PC-9 (cell line): Measurements from ENCODE around the gene SEMA6C. TPM values are rescaled to one million over a fixed set of nuclear protein-coding genes. Genes with fewer than 3 reads are reported as not detected.

Experiments
- BruUV-seq: library from RNA; stranded (reverse); fragments of 400-500 nt; replicated peaks from 2 replicates; lab custom pipeline; 2021; lab: Mats Ljungman, UMichigan
- CTCF ChIA-PET: fragments of 300-600 bp; sonication (Branson Sonifier 250); formaldehyde crosslinking; loops from one replicate; lab custom pipeline; 2022; ENCODE audit warnings: antibody characterized with exemption; lab: Charles Lee
- POLR2A ChIA-PET: fragments of 300-600 bp; sonication (Branson Sonifier 250); formaldehyde crosslinking; loops from one replicate; lab custom pipeline; 2022; ENCODE audit warnings: antibody characterized with exemption; ENCODE audit not compliant: unreplicated experiment; lab: Charles Lee
- DNase-seq, 2 experiments: peaks; one replicate each; pipeline versions ENCODE4 v3.0.0 to v3.0.0-alpha.2; 2015 to 2022; ENCODE audit warnings: mixed read lengths in 1 of 2
- H2AFZ ChIP-seq: fragments of 200-600 bp; sonication (generic); 2 replicates; pipeline ENCODE4 v1.8.1; 2017; ENCODE audit warnings: antibody characterized with exemption
- H3F3A ChIP-seq: fragments of 200-600 bp; sonication (generic); 2 replicates; pipeline ENCODE4 v1.8.1; 2017; ENCODE audit warnings: antibody characterized with exemption, mild to moderate bottlenecking, low read depth; ENCODE audit not compliant: insufficient read depth
- H3K27ac ChIP-seq: fragments of 200-600 bp; sonication (generic); 2 replicates; pipeline ENCODE4 v1.6.1; 2016; ENCODE audit warnings: mixed run types
- H3K27me3 ChIP-seq: fragments of 200-600 bp; sonication (generic); 2 replicates; pipeline ENCODE4 v1.6.1; 2016; ENCODE audit warnings: low read depth, mixed run types; ENCODE audit not compliant: insufficient read depth
- H3K36me3 ChIP-seq: fragments of 200-600 bp; sonication (generic); 2 replicates; pipeline ENCODE4 v1.6.1; 2016; ENCODE audit warnings: low read depth, mixed run types
- H3K4me1 ChIP-seq: fragments of 200-600 bp; sonication (generic); replicated peaks from 2 replicates; pipeline ENCODE4 v1.6.1; 2016; ENCODE audit warnings: mixed run types; ENCODE audit not compliant: insufficient read depth
- H3K4me2 ChIP-seq: fragments of 200-600 bp; sonication (generic); 2 replicates; pipeline ENCODE4 v1.6.1; 2017; ENCODE audit warnings: mixed run types
- H3K4me3 ChIP-seq: fragments of 200-600 bp; sonication (generic); 2 replicates; pipeline ENCODE4 v1.6.1; 2016; ENCODE audit warnings: mixed run types
- H3K79me2 ChIP-seq: fragments of 200-600 bp; sonication (generic); 2 replicates; pipeline ENCODE4 v1.6.1; 2017; ENCODE audit warnings: low read depth, mixed run types
- H3K9me2 ChIP-seq: fragments of 200-600 bp; sonication (generic); 2 replicates; pipeline ENCODE4 v1.8.1; 2017; ENCODE audit warnings: mild to moderate bottlenecking; ENCODE audit not compliant: insufficient read depth
- H3K9me3 ChIP-seq: fragments of 200-600 bp; sonication (generic); 2 replicates; pipeline ENCODE4 v1.8.1; 2016; ENCODE audit warnings: low read depth; ENCODE audit not compliant: insufficient read depth
- H4K20me1 ChIP-seq: fragments of 200-600 bp; sonication (generic); 2 replicates; pipeline ENCODE4 v1.8.1; 2017; ENCODE audit not compliant: insufficient read depth
- CTCF ChIP-seq: fragments of 200-600 bp; sonication (generic); conservative IDR thresholded peaks from 2 replicates; pipeline ENCODE4 v1.6.1; 2017; ENCODE audit warnings: mixed run types, antibody characterized with exemption, mild to moderate bottlenecking, moderate library complexity
- EZH2 ChIP-seq: fragments of 200-600 bp; sonication (generic); IDR thresholded peaks from 2 replicates; pipeline ENCODE4 v1.8.0; 2017; ENCODE audit warnings: antibody characterized with exemption, low read depth
- intact Hi-C: fragments of 100-400 bp; cut with micrococcal nuclease; formaldehyde crosslinking; loops from one replicate; pipeline ENCODE4 v1.10.0; 2022; ENCODE audit not compliant: unreplicated experiment
- total RNA-seq: library from RNA; stranded (reverse); gene quantifications from 2 replicates; pipeline ENCODE4 v1.2.3, GENCODE V29; 2021

The SEMA6C gene
- total RNA-seq, 1 experiment from 2014 or later = 5.6 TPM

GRCh38 chr1:151143986-151144385 lies 2.4 kb downstream of the SEMA6C start:
- no peaks in the 10 kb centered on the region for H3K36me3 ChIP-seq
- BruUV-seq = no TSS peak
- no peaks in the 10 kb centered on the region for H3K9me2 ChIP-seq
- no peak overlapping the region for H2AFZ ChIP-seq
- H3K4me2 ChIP-seq = no peak overlapping the region
- no peaks in the 10 kb centered on the region for H3K79me2 ChIP-seq
- no peak overlapping the region for H3K27ac ChIP-seq
- H3K9me3 ChIP-seq = no peaks in the 10 kb centered on the region
- H3F3A ChIP-seq = no peaks in the 10 kb centered on the region
- intact Hi-C loops = no loop called here
- H4K20me1 ChIP-seq = no peaks in the 10 kb centered on the region
- POLR2A ChIA-PET = interaction anchor here (0.6 kb wide), 1 partner anchor 97 kb away, joined by 4 read pairs; no protein-coding TSS in a partner anchor
- H3K4me3 ChIP-seq = no peak overlapping the region
- H3K4me1 ChIP-seq = peaks cover 5% of the 10 kb centered on the region
- TF ChIP-seq CTCF (no peak), EZH2 (no peak)
- CTCF ChIA-PET = no interaction called here
- DNase-seq = no peak
- H3K27me3 ChIP-seq = no peaks in the 10 kb centered on the region

DNA sequence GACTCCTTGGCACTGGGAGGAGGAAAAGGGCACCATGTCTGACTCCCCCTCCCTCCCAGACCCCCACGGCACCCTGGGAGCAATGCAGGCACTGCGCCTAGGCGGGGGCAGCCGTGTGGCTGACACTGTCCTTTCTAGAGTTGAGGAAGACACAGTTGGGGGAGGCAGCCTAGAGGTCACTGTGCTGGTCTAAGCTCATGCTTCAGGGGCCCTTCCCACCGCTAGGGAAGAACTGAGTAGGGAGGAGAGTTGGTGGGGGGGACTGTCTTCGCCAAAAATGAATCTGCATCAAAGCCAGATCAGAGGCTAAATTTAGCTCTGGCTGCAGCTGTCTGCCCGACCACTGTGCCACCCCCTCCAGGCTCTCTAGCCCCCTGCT lies 3.4 kb downstream of the SEMA6C start:
- CTCF ChIA-PET = interaction anchor here (1.2 kb wide), 1 partner anchor 12 kb away, joined by 3 read pairs; no protein-coding TSS in a partner anchor
- no peaks in the 10 kb centered on the region for H3K9me2 ChIP-seq
- no peak overlapping the region for H3K27ac ChIP-seq
- H2AFZ ChIP-seq = no peak overlapping the region
- POLR2A ChIA-PET = no interaction called here
- no peak overlapping the region for H3K4me2 ChIP-seq
- no peaks in the 10 kb centered on the region for H3K79me2 ChIP-seq
- no TSS peak for BruUV-seq
- no peak overlapping the region for H3K4me3 ChIP-seq
- H3K4me1 ChIP-seq = peaks cover 5% of the 10 kb centered on the region
- DNase-seq = no peak
- H3K36me3 ChIP-seq = no peaks in the 10 kb centered on the region
- intact Hi-C loops = no loop called here
- H3F3A ChIP-seq = no peaks in the 10 kb centered on the region
- no peak for TF ChIP-seq EZH2
- TF ChIP-seq CTCF = no peak
- no peaks in the 10 kb centered on the region for H4K20me1 ChIP-seq
- no peaks in the 10 kb centered on the region for H3K9me3 ChIP-seq
- no peaks in the 10 kb centered on the region for H3K27me3 ChIP-seq

GRCh38 chr1:151142411-151143056 lies 3.9 kb downstream of the SEMA6C start:
- H4K20me1 ChIP-seq = no peaks in the 10 kb centered on the region
- intact Hi-C loops = no loop called here
- no peaks in the 10 kb centered on the region for H3K36me3 ChIP-seq
- DNase-seq = no peak
- no peak overlapping the region for H3K27ac ChIP-seq
- no TSS peak for BruUV-seq
- H3K4me3 ChIP-seq = no peak overlapping the region
- no peak overlapping the region for H3K4me2 ChIP-seq
- no peak overlapping the region for H2AFZ ChIP-seq
- POLR2A ChIA-PET = interaction anchor here (0.5 to 0.7 kb wide), 2 partner anchors 11 to 16 kb away, joined by 3 read pairs; no protein-coding TSS in a partner anchor
- H3K79me2 ChIP-seq = no peaks in the 10 kb centered on the region
- no peaks in the 10 kb centered on the region for H3K9me2 ChIP-seq
- CTCF ChIA-PET = interaction anchor here (1.2 kb wide), 1 partner anchor 11 kb away, joined by 3 read pairs; no protein-coding TSS in a partner anchor
- H3K27me3 ChIP-seq = no peaks in the 10 kb centered on the region
- TF ChIP-seq EZH2 (no peak), CTCF (no peak)
- H3K4me1 ChIP-seq = peaks cover 5% of the 10 kb centered on the region
- H3K9me3 ChIP-seq = no peaks in the 10 kb centered on the region
- H3F3A ChIP-seq = no peaks in the 10 kb centered on the region
